ENCODE results near the gene GPATCH8. TPM values are rescaled to one million over a fixed set of nuclear protein-coding genes. Genes with fewer than 3 reads are reported as not detected.

GPATCH8 gene
- total RNA-seq, 1 donor, result 31.1 TPM

- no peak overlapping the region for H3K4me3 ChIP-seq (ENCODE audit: low read depth, low read length)
- TF ChIP-seq, protein P1, sequence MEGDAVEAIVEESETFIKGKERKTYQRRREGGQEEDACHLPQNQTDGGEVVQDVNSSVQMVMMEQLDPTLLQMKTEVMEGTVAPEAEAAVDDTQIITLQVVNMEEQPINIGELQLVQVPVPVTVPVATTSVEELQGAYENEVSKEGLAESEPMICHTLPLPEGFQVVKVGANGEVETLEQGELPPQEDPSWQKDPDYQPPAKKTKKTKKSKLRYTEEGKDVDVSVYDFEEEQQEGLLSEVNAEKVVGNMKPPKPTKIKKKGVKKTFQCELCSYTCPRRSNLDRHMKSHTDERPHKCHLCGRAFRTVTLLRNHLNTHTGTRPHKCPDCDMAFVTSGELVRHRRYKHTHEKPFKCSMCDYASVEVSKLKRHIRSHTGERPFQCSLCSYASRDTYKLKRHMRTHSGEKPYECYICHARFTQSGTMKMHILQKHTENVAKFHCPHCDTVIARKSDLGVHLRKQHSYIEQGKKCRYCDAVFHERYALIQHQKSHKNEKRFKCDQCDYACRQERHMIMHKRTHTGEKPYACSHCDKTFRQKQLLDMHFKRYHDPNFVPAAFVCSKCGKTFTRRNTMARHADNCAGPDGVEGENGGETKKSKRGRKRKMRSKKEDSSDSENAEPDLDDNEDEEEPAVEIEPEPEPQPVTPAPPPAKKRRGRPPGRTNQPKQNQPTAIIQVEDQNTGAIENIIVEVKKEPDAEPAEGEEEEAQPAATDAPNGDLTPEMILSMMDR (IDR thresholded peaks at IDR 0.05; ENCODE audit: insufficient read depth, low read depth, low read length), result peak; percentile 23
- no peak for DNase-seq (ENCODE audit: low read depth)
Observed at GRCh38 chr17:44354582-44355561, 148.3 kb downstream of the GPATCH8 start.

DNA sequence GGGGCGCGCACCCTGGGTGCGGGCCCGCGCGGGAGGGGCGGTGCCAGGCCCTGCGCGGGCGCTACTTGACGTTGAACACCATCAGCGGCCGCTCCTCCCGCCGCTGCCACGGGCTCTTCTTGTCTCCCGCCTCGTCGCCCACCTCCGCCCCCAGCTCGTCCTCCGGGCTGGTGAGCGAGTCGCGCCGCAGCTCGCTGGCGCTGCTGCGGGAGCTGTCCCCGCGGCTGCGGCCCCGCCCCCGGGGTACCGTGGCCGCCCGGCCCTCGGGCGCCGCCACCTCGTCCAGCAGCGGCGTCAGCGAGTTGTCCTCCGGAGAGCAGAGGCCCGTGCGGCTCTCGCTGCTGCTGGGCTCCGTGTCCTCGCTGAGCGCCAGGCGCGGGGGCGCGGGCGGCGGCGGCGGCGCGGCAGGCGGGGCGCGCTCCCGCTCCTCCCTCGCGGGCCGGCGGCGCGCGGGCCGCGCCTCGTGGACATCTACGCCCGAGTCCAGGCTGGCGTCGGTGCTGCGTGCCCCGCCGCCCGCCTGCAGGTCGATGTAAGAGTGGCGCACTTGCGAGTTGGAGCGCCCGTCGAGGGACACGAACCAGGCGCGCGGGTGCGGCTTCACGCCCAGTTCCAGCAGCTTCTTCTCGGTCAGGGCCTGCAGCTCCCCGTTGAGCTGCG lies 149.4 kb downstream of the GPATCH8 start:
- no peak overlapping the region for H3K4me3 ChIP-seq (ENCODE audit: low read depth, low read length)
- DNase-seq (ENCODE audit: low read depth), result no peak
- TF ChIP-seq, protein P1 (IDR thresholded peaks at IDR 0.05; ENCODE audit: insufficient read depth, low read depth, low read length), result no peak

GRCh38 chr17:44352828-44353671 lies 150.2 kb downstream of the GPATCH8 start:
- no peak for DNase-seq (ENCODE audit: low read depth)
- H3K4me3 ChIP-seq (ENCODE audit: low read depth, low read length), result no peak overlapping the region
- TF ChIP-seq, protein P1 (IDR thresholded peaks at IDR 0.05; ENCODE audit: insufficient read depth, low read depth, low read length), result no peak

DNA sequence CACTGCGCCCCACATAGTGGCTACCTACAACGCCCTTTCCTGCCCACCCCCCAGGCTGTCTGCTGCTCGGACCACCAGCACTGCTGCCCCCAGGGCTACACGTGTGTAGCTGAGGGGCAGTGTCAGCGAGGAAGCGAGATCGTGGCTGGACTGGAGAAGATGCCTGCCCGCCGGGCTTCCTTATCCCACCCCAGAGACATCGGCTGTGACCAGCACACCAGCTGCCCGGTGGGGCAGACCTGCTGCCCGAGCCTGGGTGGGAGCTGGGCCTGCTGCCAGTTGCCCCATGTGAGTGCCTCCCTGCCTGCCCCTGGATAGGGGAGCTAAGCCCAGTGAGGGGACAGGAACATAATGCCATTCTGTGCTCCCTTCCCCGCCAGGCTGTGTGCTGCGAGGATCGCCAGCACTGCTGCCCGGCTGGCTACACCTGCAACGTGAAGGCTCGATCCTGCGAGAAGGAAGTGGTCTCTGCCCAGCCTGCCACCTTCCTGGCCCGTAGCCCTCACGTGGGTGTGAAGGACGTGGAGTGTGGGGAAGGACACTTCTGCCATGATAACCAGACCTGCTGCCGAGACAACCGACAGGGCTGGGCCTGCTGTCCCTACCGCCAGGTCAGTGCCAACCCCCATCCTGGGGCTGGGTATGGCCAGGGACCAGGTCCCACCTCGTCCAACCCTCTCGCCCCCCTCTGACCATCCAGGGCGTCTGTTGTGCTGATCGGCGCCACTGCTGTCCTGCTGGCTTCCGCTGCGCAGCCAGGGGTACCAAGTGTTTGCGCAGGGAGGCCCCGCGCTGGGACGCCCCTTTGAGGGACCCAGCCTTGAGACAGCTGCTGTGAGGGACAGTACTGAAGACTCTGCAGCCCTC lies 151.0 kb downstream of the GPATCH8 start:
- TF ChIP-seq, protein P1 (IDR thresholded peaks at IDR 0.05; ENCODE audit: insufficient read depth, low read depth, low read length), result no peak
- no peak for DNase-seq (ENCODE audit: low read depth)

GRCh38 chr17:44351464-44351863 lies 151.7 kb downstream of the GPATCH8 start:
- no peak overlapping the region for H3K4me3 ChIP-seq (ENCODE audit: low read depth, low read length)
- TF ChIP-seq, protein P1 (IDR thresholded peaks at IDR 0.05; ENCODE audit: insufficient read depth, low read depth, low read length), result no peak
- DNase-seq (ENCODE audit: low read depth), result no peak

More for the DNA sequence above, 151.0 kb downstream of the GPATCH8 start:
- H3K4me3 ChIP-seq (ENCODE audit: low read depth, low read length), result no peak overlapping the region
